Stimulated activated CD4-positive, alpha-beta T cell treated with anti-CD3 and anti-CD28 coated beads, Interleukin-15, amount 100 ng/mL, for 1 hour (primary cell): ENCODE data around the gene TAF1L.

ENCODE experiments used
- DNase-seq, 2 donors: peaks; one replicate each; pipeline ENCODE4 v3.0.0-alpha.2; 2020; ENCODE audit warnings: low read depth in 1 of 2, low spot score in 1 of 2

The TAF1L gene

GRCh38 chr9:32589083-32589723 is 46.3 kb downstream of the TAF1L start:
- DNase-seq: no peak

- DNase-seq: no peak
These were observed 47.6 kb downstream of the TAF1L start for GRCh38 chr9:32587901-32588300.

- DNase-seq: no peak
These were observed 50.7 kb downstream of the TAF1L start for GRCh38 chr9:32584784-32585183.

- no peak for DNase-seq
These were observed 53.8 kb downstream of the TAF1L start for GRCh38 chr9:32581512-32582143.

GRCh38 chr9:32580631-32581300 is 54.7 kb downstream of the TAF1L start:
- no peak for DNase-seq

- peak; percentile 58 to 60 for DNase-seq
These were observed 55.6 kb downstream of the TAF1L start for GRCh38 chr9:32579706-32580331.
